GM21825 (cell line): ENCODE data around the gene ELMO1.

Source experiments
- ATAC-seq: cut with Tn5 transposase; IDR thresholded peaks from one replicate; pipeline ENCODE4 v1.9.1; 2021; ENCODE audit warnings: mild to moderate bottlenecking, moderate library complexity; ENCODE audit not compliant: unreplicated experiment

The ELMO1 gene

GRCh38 chr7:37198906-37199485 is 249.7 kb downstream of the ELMO1 start:
- ATAC-seq, result no peak

- no peak for ATAC-seq
Observed at GRCh38 chr7:37198041-37198905, 250.4 kb downstream of the ELMO1 start.

- ATAC-seq, result no peak
Observed at GRCh38 chr7:37197108-37197507, 251.6 kb downstream of the ELMO1 start.

- no peak for ATAC-seq
Observed at GRCh38 chr7:37196676-37197075, 252.0 kb downstream of the ELMO1 start.

- ATAC-seq, result no peak
Observed at GRCh38 chr7:37195388-37195787, 253.3 kb downstream of the ELMO1 start.

GRCh38 chr7:37194943-37195342 is 253.7 kb downstream of the ELMO1 start:
- no peak for ATAC-seq

GRCh38 chr7:37193775-37194135 is 254.9 kb downstream of the ELMO1 start:
- ATAC-seq, result no peak

GRCh38 chr7:37193087-37193774 is 255.4 kb downstream of the ELMO1 start:
- no peak for ATAC-seq

GRCh38 chr7:37191797-37192196 is 256.9 kb downstream of the ELMO1 start:
- no peak for ATAC-seq

GRCh38 chr7:37187179-37187578 is 261.5 kb downstream of the ELMO1 start:
- ATAC-seq, result no peak

- no peak for ATAC-seq
Observed at GRCh38 chr7:37186753-37187152, 261.9 kb downstream of the ELMO1 start.

GRCh38 chr7:37181550-37181932 is 267.1 kb downstream of the ELMO1 start:
- no peak for ATAC-seq

- ATAC-seq, result no peak
Observed at GRCh38 chr7:37180828-37181549, 267.7 kb downstream of the ELMO1 start.

GRCh38 chr7:37176079-37176478 is 272.6 kb downstream of the ELMO1 start:
- ATAC-seq, result no peak

- ATAC-seq, result no peak
Observed at GRCh38 chr7:37174460-37174859, 274.2 kb downstream of the ELMO1 start.

GRCh38 chr7:37173670-37174069 is 275.0 kb downstream of the ELMO1 start:
- no peak for ATAC-seq

GRCh38 chr7:37162106-37162505 is 286.6 kb downstream of the ELMO1 start:
- no peak for ATAC-seq

- no peak for ATAC-seq
Observed at GRCh38 chr7:37160656-37161055, 288.0 kb downstream of the ELMO1 start.

GRCh38 chr7:37153376-37153775 is 295.3 kb downstream of the ELMO1 start:
- no peak for ATAC-seq

- no peak for ATAC-seq
Observed at GRCh38 chr7:37151741-37152413, 296.8 kb downstream of the ELMO1 start.

- no peak for ATAC-seq
Observed at GRCh38 chr7:37150856-37151255, 297.8 kb downstream of the ELMO1 start.
